ENCODE results near the gene YBX3. TPM values are rescaled to one million over a fixed set of nuclear protein-coding genes. Genes with fewer than 3 reads are reported as not detected.

YBX3 gene
- total RNA-seq, result 100 to 1,000 TPM; 230 to 374 (median 244) TPM

DNA sequence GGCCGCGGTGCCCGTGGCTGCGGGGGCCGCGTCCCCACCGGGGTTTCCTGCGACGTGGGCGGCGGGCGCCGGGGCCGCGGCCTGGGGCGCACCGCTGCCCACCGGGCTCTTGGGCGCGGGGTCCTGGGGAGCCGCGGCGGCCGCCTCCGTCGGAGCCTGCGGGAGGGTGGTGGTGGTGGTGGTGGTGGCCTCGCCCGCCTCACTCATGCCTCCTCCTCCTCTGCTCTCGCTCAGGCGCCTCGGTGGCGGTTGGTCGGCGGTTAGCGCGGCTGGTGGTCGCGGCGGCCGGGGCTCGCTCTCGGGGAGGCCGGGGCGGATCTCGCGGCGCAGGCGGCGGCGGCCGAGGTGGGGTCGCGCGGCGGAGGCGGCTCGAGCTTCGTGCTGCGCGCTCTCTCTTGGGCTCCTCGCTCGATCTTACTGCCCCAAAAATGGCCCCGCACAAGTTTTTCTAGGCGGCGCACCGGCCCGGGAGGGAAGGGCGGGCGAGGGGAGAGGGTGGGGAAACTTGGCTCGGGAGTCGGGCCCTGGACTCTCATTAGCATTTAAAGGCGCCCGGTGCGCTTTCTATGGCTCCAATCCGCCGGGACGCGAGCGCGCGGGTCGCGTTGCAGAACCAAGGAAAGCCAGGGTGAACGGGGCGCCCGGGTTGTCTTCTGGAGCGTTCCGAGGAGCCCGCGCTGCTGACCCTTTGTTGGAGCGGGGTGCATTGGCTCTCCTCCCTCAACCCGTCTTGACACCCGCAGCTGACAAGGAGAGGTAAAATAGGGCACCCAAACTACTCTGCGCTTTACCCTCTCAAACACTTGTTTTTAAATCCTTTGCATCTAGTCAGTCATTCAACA lies at the start of gene YBX3:
YBX3 (minus strand) TSS at position 419 of the 842 bp plus-strand sequence; CDS start at position 207, 212 bp downstream.
- TF ChIP-seq CTCF (IDR thresholded peaks at IDR 0.05; ENCODE audit: low read depth), result no peak

DNA sequence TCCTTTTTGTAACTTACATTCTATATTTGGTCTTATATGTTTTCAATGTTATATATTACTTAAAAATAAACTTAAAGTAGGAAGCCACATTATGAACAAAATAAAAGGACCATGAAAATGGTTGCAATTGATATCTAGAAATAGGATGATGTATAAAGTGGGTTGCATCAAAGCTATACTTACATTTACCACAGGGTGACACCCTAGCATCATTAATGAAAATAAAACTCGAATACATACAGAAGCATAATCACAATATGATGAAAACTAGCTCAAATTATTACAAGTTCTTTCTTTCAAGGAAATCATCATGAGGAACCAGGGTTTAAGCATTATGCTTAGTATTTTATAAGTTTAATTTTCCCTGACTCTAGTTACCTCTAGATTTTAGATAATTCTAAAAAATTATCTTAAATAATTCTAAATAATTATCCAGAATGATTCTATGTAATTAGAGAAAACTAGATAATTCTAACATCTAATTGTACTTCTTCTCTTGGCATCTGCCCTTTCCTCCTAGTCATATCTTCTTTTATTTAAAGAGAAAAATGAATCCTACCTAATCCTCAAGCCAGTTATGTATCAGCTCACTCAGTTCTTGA lies 48.1 kb upstream of the YBX3 start:
- TF ChIP-seq CTCF (IDR thresholded peaks at IDR 0.05; ENCODE audit: low read depth), result no peak

- no peak for TF ChIP-seq CTCF (IDR thresholded peaks at IDR 0.05; ENCODE audit: low read depth)
These were observed 36.5 kb upstream of the YBX3 start for GRCh38 chr12:10759657-10760056.

GRCh38 chr12:10756194-10756593 lies 33.1 kb upstream of the YBX3 start:
- TF ChIP-seq CTCF (IDR thresholded peaks at IDR 0.05; ENCODE audit: low read depth), result no peak

- no peak for TF ChIP-seq CTCF (IDR thresholded peaks at IDR 0.05; ENCODE audit: low read depth)
These were observed 29.9 kb upstream of the YBX3 start for GRCh38 chr12:10753059-10753458.

- no peak for TF ChIP-seq CTCF (IDR thresholded peaks at IDR 0.05; ENCODE audit: low read depth)
These were observed 27.2 kb upstream of the YBX3 start for GRCh38 chr12:10750385-10750727.

GRCh38 chr12:10749700-10750384 lies 26.7 kb upstream of the YBX3 start:
- TF ChIP-seq CTCF (IDR thresholded peaks at IDR 0.05; ENCODE audit: low read depth), result no peak
